Epithelial cell of esophagus (primary cell): ENCODE measurements around the gene TCP11L2.

Experiments used
- DNase-seq: peaks from one replicate; pipeline ENCODE4 v3.0.0; 2010; ENCODE audit warnings: low read depth
- H3K4me3 ChIP-seq: 2 replicates; pipeline ENCODE4 v1.5.1; 2011; ENCODE audit warnings: mild to moderate bottlenecking, low read length, control low read depth
- TF ChIP-seq, protein P1 (sequence below): IDR thresholded peaks from 2 replicates; pipeline ENCODE4 v1.5.1; 2011; ENCODE audit warnings: low read depth, mild to moderate bottlenecking, low read length, control low read depth, inconsistent platforms; ENCODE audit not compliant: insufficient read depth; ENCODE audit errors: missing control alignments

Gene TCP11L2

GRCh38 chr12:106328735-106329134, 26.2 kb downstream of the TCP11L2 start:
- TF ChIP-seq, protein P1, sequence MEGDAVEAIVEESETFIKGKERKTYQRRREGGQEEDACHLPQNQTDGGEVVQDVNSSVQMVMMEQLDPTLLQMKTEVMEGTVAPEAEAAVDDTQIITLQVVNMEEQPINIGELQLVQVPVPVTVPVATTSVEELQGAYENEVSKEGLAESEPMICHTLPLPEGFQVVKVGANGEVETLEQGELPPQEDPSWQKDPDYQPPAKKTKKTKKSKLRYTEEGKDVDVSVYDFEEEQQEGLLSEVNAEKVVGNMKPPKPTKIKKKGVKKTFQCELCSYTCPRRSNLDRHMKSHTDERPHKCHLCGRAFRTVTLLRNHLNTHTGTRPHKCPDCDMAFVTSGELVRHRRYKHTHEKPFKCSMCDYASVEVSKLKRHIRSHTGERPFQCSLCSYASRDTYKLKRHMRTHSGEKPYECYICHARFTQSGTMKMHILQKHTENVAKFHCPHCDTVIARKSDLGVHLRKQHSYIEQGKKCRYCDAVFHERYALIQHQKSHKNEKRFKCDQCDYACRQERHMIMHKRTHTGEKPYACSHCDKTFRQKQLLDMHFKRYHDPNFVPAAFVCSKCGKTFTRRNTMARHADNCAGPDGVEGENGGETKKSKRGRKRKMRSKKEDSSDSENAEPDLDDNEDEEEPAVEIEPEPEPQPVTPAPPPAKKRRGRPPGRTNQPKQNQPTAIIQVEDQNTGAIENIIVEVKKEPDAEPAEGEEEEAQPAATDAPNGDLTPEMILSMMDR = no peak
- H3K4me3 ChIP-seq = no peak overlapping the region
- no peak for DNase-seq

DNA sequence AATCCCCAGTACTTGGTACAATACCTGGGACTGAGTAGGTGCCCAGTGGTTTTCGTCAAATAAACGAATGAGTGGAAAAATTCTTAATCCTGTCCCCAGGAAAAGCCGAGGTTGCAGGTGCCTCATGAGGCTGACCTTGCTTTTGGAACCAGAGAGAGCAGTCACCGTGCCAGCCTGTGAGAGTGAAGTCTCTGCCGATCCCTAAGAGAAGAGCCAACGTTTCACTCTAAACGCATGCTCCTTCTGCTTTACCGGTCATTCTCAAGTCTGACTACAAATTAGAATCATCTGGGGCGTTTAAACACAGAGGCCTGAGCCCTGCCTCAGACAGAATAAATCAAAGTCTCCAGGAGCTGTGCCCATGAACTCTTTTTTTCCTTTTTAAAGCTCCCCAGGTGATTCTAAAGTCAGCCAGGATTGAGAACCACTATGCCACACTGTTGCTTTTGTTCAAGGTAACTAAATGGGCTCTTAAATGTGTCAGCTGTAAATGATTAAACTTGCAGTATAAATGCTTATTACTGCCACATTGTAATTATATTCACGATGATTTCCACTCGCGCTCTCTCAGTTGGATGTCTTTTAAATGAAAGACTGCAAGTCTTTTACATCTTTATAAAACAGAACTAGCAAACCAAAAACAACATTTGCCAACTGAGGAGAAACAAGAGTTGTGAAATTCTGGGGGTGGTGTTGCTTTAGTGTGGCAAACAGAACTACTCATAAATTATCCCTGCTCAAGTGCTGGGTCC, 26.9 kb downstream of the TCP11L2 start:
- DNase-seq = no peak
- no peak overlapping the region for H3K4me3 ChIP-seq
- TF ChIP-seq, protein P1 = no peak

GRCh38 chr12:106331599-106331998, 29.1 kb downstream of the TCP11L2 start:
- no peak for DNase-seq
- TF ChIP-seq, protein P1 = no peak
- no peak overlapping the region for H3K4me3 ChIP-seq

GRCh38 chr12:106332536-106332935, 30.0 kb downstream of the TCP11L2 start:
- TF ChIP-seq, protein P1 = no peak
- no peak overlapping the region for H3K4me3 ChIP-seq
- no peak for DNase-seq

GRCh38 chr12:106333010-106333409, 30.5 kb downstream of the TCP11L2 start:
- DNase-seq = no peak
- TF ChIP-seq, protein P1 = no peak
- H3K4me3 ChIP-seq = no peak overlapping the region

GRCh38 chr12:106333756-106334155, 31.2 kb downstream of the TCP11L2 start:
- no peak for DNase-seq
- no peak overlapping the region for H3K4me3 ChIP-seq
- TF ChIP-seq, protein P1 = no peak
